Activated CD4-positive, CD25-positive, alpha-beta regulatory T cell treated with anti-CD3 and anti-CD28 coated beads, Interleukin-2, amount 50 U/mL, for 24 hours (primary cell): ENCODE measurements around the gene PTPRQ.

Experiments used
- ATAC-seq, 2 donors: fragments of 150-1000 bp; cut with Tn5 transposase; one replicate each; pipeline ENCODE4 v1.10.0; 2021; ENCODE audit warnings: mild to moderate bottlenecking in 1 of 2, moderate library complexity in 1 of 2

Gene PTPRQ

DNA sequence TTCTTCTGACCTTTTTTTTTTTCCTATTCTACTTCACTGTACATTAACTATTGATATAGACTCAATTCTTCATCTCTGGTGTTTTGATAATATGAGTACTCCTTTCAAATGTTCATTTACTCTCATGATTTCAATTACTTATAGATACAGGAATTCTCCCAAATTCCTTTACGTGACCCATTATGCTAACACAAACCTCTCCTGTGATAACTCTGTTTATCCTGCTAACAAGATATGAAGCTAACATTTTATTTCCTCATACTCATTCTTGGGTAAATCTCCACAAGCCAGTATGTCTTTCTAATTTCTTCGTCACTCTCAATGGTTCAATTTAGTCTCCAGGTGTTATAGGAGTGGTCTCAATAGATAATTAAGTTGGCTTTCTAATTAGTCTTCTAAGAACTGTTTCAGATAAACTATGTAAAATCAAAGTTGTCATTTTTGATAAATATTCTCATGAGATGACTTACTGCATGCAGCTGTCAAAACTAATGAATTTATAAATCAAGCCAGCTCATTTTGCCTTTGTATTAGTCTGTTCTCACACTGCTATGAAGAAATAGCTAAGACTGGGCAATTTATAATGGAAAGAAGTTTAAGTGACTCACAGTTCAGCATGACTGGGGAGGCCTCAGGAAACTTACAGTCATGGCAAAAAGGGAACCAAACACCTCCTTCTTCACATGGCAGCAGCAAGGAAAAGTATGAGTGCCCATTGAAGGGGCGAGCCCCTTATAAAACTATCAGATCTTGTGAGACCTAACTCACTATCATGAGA, 132.8 kb downstream of the PTPRQ start:
- ATAC-seq, result no peak

DNA sequence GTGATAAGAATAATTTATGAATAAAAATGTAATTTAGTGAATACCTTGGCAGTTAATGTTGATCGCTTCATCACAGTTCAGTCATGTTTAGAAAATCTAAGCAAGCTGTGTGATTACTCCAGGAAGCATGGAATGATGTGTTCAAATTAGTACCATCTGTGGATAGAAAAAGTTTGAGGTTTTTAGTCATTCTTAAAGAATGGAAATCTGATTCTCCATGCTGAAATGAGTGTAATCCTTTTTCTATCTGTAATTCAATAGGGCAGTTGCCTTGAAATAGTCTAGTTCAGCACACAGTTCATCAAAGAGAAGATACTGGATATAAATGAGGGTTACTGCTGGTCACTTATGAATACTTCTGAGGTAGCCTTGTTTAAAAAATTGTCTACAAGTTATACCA, 136.2 kb downstream of the PTPRQ start:
- ATAC-seq, result no peak

DNA sequence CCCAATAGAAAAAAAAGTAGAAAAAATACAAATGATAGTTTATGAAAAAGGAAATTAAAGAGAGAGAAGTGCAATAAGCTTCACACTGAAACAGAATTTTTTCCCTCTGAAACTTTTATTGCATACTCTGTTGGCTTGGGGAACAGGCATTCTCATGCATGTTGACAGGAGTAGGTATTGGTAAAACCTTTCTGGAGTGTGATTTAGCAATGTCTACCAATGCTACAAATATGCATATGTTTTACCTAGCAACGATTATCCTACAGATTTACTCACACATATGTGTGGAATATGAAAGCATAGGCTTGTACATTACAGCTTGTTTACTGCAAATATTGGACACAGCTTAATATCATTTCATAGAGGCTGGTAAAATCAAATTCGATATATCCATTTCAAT, 137.7 kb downstream of the PTPRQ start:
- ATAC-seq, result no peak

DNA sequence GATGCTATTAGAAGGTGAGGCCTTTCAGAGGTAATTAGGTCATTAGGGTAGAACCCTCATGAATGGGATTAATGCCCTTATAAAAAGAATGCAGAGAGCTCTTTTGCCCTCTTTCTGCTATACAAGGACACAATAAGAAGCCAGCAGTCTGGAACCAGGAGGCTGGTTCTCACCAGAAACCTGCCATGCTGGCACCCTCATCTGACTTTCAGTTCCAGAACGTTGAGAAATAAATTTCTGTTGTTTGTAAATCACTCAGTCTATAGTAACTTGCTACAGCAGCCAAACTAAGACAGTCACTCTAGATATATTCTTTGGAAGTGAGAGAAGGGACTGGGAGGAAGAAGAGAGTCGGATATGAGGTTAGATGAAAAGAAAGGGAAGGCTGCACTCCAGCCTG, 138.4 kb downstream of the PTPRQ start:
- no peak for ATAC-seq

DNA sequence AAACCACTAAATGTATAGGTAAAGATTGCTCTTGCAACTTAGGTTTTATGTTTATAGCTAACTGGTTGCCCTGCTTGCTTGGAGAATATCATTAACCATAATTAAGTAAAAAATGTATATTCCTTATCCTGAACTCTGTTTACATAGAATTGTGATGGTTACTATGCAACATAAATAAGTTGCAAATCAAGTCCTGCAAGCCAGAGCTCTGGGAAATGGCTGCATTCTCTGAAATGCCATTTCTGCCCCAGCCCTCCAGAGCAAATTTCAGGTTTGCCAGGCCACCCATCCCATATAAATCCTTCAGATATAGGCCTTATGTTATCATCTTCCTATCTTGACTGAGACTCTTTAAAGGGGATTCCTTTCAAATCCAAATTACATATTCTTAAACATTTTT, 145.0 kb downstream of the PTPRQ start:
- ATAC-seq, result no peak

DNA sequence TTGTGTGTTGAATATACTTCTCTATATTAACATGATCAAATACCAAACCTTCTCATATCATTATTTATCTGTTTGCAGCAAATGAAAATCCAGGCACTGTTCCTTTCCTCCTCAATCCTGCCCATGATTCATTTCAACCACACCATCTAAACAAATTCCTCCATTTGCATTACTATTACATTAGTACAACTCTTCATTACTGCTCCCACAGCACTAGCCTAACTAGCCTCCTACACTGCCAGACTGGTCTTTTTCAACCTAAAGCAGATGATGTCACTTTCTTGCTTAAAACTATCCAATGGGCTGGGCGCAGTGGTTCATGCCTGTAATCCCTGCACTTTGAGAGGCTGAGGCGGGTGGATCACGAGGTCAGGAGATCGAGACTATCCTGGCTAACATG, 146.1 kb downstream of the PTPRQ start:
- no peak for ATAC-seq

DNA sequence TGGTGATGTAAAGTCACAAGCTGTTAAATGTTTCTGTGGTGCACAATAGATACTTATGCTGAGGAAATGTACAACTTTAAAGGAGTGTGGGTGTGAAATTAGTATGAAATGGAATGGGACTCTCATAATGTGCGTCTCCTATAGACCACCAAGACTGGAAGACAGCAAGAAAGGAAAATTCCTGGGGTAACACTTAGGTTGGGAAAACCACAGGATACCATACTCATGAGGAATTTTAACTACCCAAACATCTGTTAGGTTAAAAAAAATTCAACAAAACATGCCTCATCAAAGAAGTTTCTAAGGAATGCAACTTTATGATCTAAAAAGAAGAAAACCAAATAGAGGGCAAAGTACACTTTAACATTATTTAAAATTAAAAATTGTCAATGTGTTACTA, 149.7 kb downstream of the PTPRQ start:
- no peak for ATAC-seq

DNA sequence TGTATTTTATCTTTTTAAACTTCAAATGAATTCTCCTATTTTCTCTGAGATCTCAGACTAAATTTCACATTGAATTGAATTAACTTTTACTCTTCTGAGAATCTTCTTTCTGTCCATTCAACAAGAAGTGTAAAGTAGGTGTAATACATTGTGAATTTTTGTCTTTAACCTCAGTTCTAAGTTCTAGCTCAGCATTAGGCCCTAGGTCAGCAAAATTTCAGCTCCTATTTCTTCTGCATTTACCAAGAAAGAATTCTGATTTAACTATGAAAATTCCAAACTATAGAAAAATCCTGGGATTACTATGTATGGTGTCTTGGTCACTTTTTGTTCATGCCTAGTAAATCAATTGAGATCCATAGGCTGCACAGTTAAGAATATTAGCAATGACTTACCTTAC, 152.5 kb downstream of the PTPRQ start:
- ATAC-seq, result no peak

DNA sequence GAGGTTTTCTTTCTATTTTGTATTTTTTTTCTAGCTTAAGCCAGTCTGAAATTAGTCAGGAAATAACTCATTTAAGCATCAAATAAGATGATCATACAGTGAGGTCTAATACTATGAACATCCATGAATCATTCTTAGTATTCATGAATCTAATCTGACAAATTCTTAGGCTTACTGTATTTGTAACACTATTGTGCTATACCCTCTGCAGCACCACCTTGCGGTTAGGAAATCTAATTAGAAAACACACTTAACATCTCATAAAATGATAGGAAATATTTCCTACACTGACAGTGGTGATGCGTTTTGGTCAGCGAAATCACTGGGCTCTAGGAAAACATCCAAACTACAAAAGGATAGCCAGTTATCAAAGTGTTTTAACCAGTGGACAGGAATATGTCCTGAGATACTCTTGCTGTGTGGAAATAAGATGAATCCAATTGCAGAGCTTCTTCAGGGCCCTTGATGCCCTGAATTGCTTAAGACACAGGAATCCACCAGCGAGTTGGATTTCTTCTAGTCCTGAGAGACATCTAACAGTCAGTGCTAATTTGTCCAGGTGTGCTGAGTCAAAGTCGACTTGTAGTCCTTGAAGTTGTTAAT, 154.1 kb downstream of the PTPRQ start:
- ATAC-seq, result no peak

DNA sequence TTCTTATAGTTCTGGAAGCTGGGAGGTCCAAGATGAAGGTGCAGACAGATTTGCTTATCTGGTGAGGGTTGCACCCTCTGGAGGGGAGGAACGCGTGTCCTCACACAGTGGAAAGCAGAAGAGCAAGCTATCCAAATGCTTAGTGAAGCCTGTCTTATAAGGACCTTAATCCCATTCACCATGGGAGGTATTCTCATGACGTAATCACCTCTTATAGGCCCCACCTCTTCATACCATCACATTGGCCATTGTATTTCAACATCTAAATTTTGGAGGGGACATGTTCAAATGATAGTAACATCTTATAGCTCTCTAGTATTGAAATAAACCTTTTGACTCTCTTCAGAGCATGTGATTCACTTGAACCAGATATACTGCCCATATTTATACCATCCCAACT, 158.4 kb downstream of the PTPRQ start:
- no peak for ATAC-seq

DNA sequence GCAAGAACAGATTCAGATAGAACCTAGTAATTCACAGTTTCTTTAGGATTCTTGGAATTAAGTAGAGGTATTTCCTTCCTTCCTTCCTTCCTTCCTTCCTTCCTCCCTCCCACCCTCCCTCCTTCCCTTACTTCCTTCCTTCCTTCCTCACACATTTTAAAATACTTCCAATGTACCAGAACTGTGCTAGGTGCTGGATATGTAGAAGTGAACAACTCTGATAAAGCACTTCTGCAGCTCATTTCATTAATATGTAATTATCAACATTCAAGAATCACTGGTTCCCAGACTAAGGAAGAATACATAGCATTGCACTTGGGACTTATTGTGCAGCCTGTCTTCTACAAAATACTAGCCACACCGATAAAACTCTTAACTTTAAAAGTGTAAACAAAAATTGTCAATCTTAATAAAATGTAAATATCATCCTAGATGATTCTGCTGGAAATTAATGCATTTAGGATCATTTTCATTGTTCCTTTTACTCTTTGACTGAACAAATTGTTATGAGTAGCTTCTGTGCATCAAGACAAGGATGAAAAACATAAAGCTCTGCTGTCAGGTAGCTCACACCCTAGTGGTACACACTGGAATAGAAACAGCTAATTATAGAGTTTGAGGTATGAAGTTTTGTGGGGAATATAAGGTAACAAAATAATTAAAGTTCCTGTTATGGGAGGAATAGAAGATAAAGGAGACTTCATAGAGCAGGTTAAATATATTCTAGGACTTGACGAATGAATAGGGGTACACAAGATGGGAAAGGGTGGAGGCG, 163.5 kb downstream of the PTPRQ start:
- ATAC-seq, result no peak

DNA sequence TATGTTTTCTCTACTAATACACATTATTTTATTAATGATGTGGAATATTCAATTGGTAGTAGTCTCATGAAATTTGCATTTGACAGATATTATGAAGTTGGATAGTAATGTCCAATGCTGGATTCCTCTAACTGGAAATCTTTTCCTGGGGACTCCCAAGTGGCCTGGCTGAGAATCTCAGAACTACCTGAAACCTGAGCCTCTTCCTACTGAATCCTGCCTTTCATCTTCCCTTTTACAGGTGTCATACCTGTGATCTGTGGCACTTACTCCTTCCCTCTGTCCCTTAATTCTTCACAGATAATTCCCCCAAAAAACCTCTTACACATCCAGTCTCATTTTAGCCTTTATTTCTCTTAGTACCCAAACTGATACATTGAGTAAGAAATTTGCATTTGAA, 173.7 kb downstream of the PTPRQ start:
- no peak for ATAC-seq

DNA sequence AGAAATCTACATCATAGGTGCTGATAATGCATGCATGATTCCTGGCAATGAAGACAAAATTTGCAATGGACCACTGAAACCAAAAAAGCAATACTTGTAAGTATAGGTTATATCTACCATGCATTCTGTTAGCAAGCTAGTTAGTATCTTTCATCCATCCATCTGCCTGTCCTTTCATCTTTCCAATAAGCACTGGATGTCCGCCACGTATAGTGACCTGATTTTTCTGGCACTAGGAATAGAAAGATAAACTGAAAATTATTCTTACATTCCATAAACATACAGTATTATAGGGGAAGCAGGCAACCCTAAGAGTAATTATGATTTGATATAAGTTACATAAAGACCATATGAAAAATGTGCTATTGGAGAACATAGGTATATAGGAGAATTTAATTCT, 176.2 kb downstream of the PTPRQ start:
- no peak for ATAC-seq

DNA sequence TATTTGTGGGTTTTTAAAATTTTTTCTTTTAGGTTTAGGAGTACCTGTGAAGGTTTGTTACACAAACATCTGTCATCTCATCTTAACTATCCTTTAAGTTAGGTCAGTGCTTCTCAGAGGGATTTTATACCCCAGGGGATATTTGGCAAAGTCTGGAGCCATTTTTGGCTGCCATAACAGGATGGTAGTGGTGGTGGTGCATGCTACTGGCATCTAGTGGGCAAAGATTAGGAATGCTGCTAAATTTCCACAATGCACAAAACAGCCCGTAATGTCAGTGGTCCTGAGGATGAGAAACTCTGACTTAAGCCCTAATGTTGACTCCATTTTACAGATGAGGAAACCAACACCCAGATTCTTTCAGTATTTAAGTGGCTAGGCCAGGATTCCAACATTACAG, 178.2 kb downstream of the PTPRQ start:
- no peak for ATAC-seq

DNA sequence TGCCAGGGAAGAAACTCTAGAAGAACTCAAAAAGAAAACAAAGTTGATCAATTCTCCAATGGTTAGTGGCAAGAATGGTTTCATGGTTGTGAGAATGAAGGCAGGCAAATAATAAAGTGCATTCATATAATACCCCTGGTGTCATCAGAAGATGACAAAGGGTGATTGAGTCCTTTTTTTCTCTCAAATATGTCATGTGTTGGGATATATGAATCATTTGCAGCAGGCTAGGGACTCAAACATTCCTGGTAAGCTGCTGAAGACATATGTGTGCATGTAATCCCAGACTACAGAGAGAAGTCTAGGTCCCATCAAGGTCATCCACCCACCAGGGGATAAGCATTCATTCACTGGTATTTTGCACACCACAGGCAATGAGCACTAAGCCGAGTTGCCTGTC, 181.0 kb downstream of the PTPRQ start:
- no peak for ATAC-seq

DNA sequence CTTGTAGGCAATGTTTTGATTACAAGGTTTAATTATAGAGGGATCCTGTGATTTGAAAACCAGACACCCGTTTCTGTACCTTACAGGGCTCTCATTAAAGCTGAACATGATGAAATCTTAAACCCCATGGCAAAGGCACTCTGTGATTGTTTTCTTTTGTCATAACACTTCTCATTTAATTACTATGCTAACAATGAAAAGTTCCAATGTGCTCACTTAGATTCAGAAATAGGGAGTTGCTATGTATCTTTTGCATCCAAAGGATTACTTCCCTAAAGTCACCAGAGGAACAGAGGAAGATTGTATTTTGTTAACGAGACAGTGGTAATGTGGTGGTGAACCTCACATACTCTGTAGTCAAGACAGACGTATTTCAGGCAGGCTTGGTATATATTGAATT, 181.9 kb downstream of the PTPRQ start:
- no peak for ATAC-seq

DNA sequence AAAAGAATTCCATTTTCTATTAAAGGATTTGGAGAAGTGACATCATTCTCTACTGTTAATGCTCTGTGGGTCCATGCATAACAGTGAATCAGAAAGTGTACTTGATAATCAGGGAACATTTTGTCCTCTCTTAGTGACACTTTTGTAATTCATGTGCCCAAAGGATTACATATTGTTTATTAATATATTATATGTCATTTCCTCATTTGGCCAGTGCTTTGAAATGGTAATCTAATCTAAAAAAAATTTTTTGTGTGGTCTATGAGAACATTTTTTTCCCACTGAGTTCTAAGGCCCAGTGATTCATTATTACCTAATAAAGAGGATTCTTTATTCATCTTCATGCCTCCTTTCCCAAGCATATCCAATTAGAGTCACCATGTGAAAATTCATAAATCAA, 183.7 kb downstream of the PTPRQ start:
- no peak for ATAC-seq

DNA sequence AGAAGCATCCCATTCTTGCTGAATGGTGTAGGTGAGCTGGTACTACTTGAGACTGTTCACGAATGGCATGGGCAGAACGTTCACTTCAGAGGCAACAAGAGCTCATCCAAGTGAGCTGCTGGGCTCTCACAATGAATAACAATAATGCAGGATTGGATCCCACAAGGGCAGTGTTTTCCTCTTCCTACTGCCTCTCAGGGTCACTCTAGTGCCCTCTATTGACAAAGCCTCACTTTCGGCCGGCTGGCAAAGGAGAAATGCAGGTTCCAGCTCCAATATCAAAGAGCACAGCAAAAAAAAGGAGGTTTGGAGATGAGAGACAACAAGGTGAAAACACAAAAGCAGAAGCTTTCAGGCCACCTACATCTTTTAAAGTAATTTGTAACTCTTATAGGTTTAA, 188.8 kb downstream of the PTPRQ start:
- ATAC-seq, result no peak

DNA sequence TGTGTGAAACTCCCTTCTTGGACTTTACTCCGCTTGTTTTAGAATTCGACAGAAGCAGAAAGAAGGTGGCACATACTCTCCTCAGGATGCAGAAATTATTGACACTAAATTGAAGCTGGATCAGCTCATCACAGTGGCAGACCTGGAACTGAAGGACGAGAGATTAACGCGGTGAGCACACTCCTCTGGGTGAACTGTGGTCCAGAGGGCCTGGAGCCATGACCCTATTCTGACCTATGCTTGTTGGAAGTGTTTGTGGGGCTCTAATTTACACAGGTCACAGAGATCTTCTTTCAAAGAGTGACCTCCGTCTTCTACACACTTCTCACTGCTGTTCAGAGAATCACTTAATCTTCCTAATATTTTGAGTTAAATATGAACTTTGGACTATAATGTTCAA, 190.9 kb downstream of the PTPRQ start:
- ATAC-seq, result no peak

DNA sequence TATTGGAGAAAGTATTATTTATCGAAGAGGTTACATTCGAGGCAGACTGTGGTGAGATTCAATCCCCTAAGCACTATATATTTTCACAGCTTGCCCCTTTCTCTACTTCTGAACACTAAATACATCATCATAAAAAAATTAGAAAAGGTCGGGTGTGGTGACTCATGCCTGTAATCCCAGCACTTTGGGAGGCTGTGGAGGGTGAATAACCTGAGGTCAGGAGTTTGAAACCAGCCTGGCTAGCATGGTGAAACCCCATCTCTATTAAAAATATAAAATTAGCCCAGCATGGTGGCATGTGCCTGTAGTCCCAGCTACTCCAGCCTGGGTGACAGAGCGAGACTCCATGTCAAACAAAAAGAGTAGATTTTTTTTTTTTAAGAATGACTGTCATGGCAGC, 192.8 kb downstream of the PTPRQ start:
- no peak for ATAC-seq

DNA sequence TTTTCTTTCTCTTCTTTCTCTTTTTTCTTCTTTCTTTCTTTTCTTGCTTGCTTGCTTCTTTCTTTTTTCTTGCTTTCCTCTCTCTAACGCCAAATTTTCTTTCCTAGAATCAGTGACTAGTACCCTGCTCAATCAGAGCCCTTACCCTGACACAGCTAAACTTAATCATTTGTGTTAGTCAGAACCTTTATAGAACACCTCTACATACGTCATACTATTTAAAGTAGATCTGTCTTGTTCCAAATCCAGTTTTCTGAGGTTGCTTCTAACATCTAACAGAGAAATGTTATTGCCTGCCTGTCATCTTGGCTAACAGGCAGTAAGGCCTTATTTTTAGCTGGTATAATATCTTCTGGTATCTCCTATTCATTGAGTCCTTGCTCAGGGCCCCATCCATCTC, 197.9 kb downstream of the PTPRQ start:
- ATAC-seq, result no peak

DNA sequence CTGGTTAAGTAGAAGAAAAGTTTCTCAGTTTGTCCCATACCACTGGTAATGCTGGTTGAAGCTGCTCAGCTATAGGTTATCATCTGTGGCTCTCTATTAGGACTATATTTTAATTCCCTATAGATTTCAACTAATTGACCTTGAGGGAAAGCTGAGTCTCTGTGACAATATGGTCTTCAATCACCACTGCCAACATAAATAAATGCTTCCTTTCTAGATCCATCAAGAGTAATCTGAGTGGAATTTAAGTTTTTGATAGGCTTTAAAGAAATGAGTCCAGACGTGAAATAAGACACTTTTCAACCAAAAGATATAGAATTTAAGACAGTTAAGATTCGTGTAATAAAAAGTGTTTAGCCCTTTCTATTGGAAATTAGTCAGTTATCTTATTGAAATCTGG, 199.9 kb downstream of the PTPRQ start:
- ATAC-seq, result no peak

DNA sequence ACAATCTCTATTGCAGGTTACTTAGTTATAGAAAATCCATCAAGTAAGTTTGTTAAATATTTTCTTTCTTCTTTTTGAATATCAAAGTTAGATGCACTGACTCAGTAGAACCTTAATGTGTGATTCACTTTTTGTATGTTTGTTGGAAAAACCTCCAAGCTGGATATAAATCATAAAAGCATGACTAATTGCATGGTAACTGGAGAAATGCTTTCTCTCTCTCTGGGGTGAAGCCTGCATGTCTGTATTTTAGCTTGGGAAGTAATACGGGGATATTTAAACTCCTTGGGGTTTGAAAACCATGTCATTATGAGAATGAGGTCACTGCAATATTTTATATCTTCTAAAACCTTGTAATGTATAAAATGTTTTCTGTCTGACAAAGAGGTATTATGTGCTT, 204.8 kb downstream of the PTPRQ start:
- no peak for ATAC-seq

DNA sequence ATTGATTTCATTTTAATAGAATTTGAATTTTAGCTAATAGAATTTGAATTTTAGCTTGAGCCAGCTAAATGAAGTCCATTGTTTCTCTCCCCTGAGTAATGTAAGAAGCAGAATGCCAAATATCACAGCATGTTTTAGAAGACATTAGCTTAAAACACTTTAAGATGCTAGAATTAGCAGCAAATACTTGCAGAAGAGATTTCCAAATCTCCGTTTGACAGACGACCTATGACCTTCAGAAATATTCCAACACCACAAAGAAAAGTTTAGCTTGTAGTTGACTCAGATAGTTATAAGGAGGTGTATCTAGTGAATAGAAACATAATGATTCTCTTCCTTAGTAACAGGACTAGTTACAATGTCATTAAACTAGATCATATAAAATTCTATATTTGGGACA, 211.7 kb downstream of the PTPRQ start:
- ATAC-seq, result no peak
